ENCODE results near the gene PWP2. TPM values are rescaled to one million over a fixed set of nuclear protein-coding genes. Genes with fewer than 3 reads are reported as not detected.
"Not testable (repeated sequence)": the region's sequence is repeated elsewhere in the genome, so short reads cannot be mapped to it uniquely, and the experiment has no call there.

Gene PWP2
- total and polyA plus RNA-seq, 10 of the 15 experiments (the other 5 are each of a cell fraction or from before 2014, with no cell fraction given), result 0.03 to 9.4 (median 2.0) TPM

DNA sequence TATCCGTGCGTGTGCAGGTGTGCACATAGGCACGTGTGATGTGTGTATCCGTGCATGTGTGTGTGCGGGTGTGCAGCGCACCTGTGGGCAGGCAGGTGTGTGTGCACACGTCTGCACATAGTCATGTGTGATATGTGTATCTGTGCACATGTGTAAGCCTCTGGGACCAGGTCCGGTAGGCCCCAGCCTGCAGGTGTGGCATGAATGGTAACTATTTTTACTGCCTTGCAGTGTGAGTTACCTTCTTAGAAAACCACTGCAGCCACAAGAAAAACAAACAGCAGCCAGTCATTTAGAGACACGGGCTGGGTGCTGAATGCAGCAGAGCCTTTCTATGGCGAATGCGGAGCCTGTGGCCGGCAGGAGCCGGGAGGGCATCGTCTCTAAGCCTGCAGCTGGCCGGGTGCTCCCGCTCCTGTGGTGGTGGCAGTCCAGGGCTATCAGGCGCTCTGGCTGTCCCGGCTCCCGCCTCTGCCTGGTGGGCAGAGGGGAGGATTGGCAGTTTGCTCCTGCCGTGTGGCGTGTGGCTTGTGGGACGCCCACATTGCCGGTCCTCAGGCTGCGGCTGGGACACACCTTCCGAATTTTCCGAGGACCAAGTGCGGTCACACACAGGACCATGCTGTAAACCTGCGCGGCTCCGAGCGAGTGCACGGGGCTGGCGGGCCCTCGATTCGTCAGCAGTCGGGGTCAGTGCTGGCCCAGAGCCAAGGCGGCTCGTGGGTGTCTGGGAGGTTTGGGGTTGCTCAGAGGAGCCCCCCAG lies 48.2 kb downstream of the PWP2 start:
- H3K4me2 ChIP-seq (ENCODE audit: control insufficient read depth, insufficient read depth); in situ Hi-C loops (cut with MboI); BruUV-seq (replicated peaks); H3K79me2 ChIP-seq (ENCODE audit: control insufficient read depth, insufficient read depth, low read length); H3K9ac ChIP-seq (ENCODE audit: control insufficient read depth, insufficient read depth, low read length); H3K9me3 ChIP-seq (replicated peaks; ENCODE audit: control insufficient read depth, insufficient read depth, low read length); H2AFZ ChIP-seq (ENCODE audit: control insufficient read depth, low read depth, low read length); H4K20me1 ChIP-seq (ENCODE audit: control insufficient read depth, insufficient read depth); DNase-seq (ENCODE audit: low read depth, low spot score); H3K4me3 ChIP-seq; H3K4me1 ChIP-seq (ENCODE audit: control insufficient read depth, insufficient read depth, low read length); H3K27ac ChIP-seq (ENCODE audit: control insufficient read depth, insufficient read depth); CTCF ChIA-PET; intact Hi-C loops (cut with micrococcal nuclease; ENCODE audit: unreplicated experiment); H3K36me3 ChIP-seq (ENCODE audit: control insufficient read depth in 2 of 2, insufficient read depth in 2 of 2, low read length in 1 of 2); SMC1A ChIA-PET (ENCODE audit: uncharacterized antibody, unreplicated experiment); POLR2A ChIA-PET; H3K27me3 ChIP-seq (replicated peaks in 1 of 2; ENCODE audit: control insufficient read depth in 2 of 2, insufficient read depth in 2 of 2, low read length in 1 of 2); RAD21 ChIA-PET (ENCODE audit: unreplicated experiment): not testable (repeated sequence)
- FAIRE-seq, result peak; percentile 84
- WGBS (ENCODE audit: insufficient coverage, insufficient replicate concordance, low lambda C conversion rate, missing lambda C conversion rate), result no CpG with 5 or more reads among the region's 38 CpGs
- peak; percentile 57 for ATAC-seq

DNA sequence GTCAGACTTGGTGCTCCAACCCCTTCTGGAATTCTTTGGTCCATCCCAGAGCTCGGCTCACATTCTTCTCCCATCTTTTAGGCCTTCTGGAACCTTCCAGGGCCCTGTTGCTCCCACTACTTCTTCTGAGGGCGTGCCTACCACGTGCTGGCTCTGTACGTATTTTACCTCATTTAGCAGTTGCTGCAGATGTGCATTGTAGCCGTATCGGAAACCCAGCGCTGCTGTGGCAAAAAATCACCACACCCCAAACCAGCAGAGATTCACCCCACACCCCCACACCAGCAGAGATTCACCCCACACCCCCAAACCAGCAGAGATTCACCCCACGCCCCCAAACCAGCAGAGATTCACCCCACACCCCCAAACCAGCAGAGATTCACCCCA lies 48.8 kb downstream of the PWP2 start:
- CTCF ChIA-PET; in situ Hi-C loops (cut with MboI); ATAC-seq; H3K4me2 ChIP-seq (ENCODE audit: control insufficient read depth, insufficient read depth); H3K36me3 ChIP-seq (ENCODE audit: control insufficient read depth in 2 of 2, insufficient read depth in 2 of 2, low read length in 1 of 2); RAD21 ChIA-PET (ENCODE audit: unreplicated experiment); H3K27me3 ChIP-seq (replicated peaks in 1 of 2; ENCODE audit: control insufficient read depth in 2 of 2, insufficient read depth in 2 of 2, low read length in 1 of 2); H3K79me2 ChIP-seq (ENCODE audit: control insufficient read depth, insufficient read depth, low read length); H3K27ac ChIP-seq (ENCODE audit: control insufficient read depth, insufficient read depth); H2AFZ ChIP-seq (ENCODE audit: control insufficient read depth, low read depth, low read length); intact Hi-C loops (cut with micrococcal nuclease; ENCODE audit: unreplicated experiment); H3K4me3 ChIP-seq; SMC1A ChIA-PET (ENCODE audit: uncharacterized antibody, unreplicated experiment); H3K4me1 ChIP-seq (ENCODE audit: control insufficient read depth, insufficient read depth, low read length); H3K9ac ChIP-seq (ENCODE audit: control insufficient read depth, insufficient read depth, low read length); FAIRE-seq; POLR2A ChIA-PET; DNase-seq (ENCODE audit: low read depth, low spot score); H3K9me3 ChIP-seq (replicated peaks; ENCODE audit: control insufficient read depth, insufficient read depth, low read length); BruUV-seq (replicated peaks); H4K20me1 ChIP-seq (ENCODE audit: control insufficient read depth, insufficient read depth): not testable (repeated sequence)
- no CpG with 5 or more reads among the region's 8 CpGs for WGBS (ENCODE audit: insufficient coverage, insufficient replicate concordance, low lambda C conversion rate, missing lambda C conversion rate)

DNA sequence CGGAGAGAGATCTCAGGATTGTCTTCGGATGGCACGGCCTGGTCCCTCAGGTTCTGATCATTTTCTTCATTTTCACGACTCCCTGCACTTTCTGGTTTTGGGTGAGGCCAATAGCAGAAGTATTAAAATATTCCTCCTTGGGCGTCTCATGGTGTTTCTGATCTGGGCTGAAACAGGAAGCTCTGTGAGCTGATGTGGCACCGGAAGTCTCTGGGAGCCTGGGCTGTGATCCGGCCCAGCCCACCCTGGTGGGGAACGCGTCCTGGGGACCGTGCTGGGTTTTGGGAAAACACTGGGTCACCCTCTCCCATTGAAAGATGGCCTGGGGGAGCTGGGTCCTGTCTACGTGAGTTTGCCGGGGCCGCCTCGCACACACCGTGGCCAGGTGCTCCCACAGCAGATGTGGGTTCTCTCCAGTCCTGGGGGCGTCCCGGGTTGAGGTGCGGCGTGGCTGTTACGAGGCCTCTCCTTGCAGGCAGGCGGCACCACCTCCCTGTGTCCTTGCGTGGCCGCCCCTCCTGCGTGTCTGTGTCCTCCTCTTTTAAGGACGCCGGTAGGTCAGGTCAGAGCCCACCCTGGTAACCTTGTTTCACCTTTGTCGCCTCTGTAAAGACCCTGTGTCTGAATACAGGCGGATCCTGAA lies 50.4 kb downstream of the PWP2 start:
- intact Hi-C loops (cut with micrococcal nuclease; ENCODE audit: unreplicated experiment); H4K20me1 ChIP-seq (ENCODE audit: control insufficient read depth, insufficient read depth); H3K36me3 ChIP-seq (ENCODE audit: control insufficient read depth in 2 of 2, insufficient read depth in 2 of 2, low read length in 1 of 2); RAD21 ChIA-PET (ENCODE audit: unreplicated experiment); in situ Hi-C loops (cut with MboI); H3K9ac ChIP-seq (ENCODE audit: control insufficient read depth, insufficient read depth, low read length); POLR2A ChIA-PET; SMC1A ChIA-PET (ENCODE audit: uncharacterized antibody, unreplicated experiment); H3K27me3 ChIP-seq (replicated peaks in 1 of 2; ENCODE audit: control insufficient read depth in 2 of 2, insufficient read depth in 2 of 2, low read length in 1 of 2); H3K79me2 ChIP-seq (ENCODE audit: control insufficient read depth, insufficient read depth, low read length); DNase-seq (ENCODE audit: low read depth, low spot score); H2AFZ ChIP-seq (ENCODE audit: control insufficient read depth, low read depth, low read length); CTCF ChIA-PET; H3K4me2 ChIP-seq (ENCODE audit: control insufficient read depth, insufficient read depth); H3K4me3 ChIP-seq; ATAC-seq; H3K9me3 ChIP-seq (replicated peaks; ENCODE audit: control insufficient read depth, insufficient read depth, low read length); H3K27ac ChIP-seq (ENCODE audit: control insufficient read depth, insufficient read depth); H3K4me1 ChIP-seq (ENCODE audit: control insufficient read depth, insufficient read depth, low read length): not testable (repeated sequence)
- TSS peak; percentile 95 for BruUV-seq (replicated peaks)
- peak; percentile 64 for FAIRE-seq
- WGBS (ENCODE audit: insufficient coverage, insufficient replicate concordance, low lambda C conversion rate, missing lambda C conversion rate), result no CpG with 5 or more reads among the region's 28 CpGs

DNA sequence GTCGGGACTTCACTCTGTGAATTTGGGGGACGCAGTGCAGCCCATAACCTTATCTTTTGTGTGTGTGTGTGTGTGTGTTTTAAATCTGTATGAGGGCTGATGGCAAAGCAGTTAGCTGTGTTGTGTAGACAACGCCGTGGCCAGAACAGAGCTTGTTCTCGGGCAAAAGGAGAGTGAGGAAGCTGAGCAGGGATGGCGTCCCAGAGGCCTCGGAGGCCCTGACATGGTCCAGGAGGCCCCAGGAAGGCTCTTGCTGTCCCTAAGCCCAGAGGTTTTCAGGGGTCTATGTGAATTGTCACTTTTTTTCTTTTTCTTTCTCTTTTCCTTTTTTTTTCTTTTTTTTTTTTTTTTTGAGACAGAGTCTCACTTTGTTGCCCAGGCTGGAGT lies 50.9 kb downstream of the PWP2 start:
- H2AFZ ChIP-seq (ENCODE audit: control insufficient read depth, low read depth, low read length); H3K9ac ChIP-seq (ENCODE audit: control insufficient read depth, insufficient read depth, low read length); intact Hi-C loops (cut with micrococcal nuclease; ENCODE audit: unreplicated experiment); H3K27me3 ChIP-seq (replicated peaks in 1 of 2; ENCODE audit: control insufficient read depth in 2 of 2, insufficient read depth in 2 of 2, low read length in 1 of 2); H3K9me3 ChIP-seq (replicated peaks; ENCODE audit: control insufficient read depth, insufficient read depth, low read length); RAD21 ChIA-PET (ENCODE audit: unreplicated experiment); H4K20me1 ChIP-seq (ENCODE audit: control insufficient read depth, insufficient read depth); H3K79me2 ChIP-seq (ENCODE audit: control insufficient read depth, insufficient read depth, low read length); H3K36me3 ChIP-seq (ENCODE audit: control insufficient read depth in 2 of 2, insufficient read depth in 2 of 2, low read length in 1 of 2); H3K4me1 ChIP-seq (ENCODE audit: control insufficient read depth, insufficient read depth, low read length); POLR2A ChIA-PET; BruUV-seq (replicated peaks); ATAC-seq; in situ Hi-C loops (cut with MboI); H3K27ac ChIP-seq (ENCODE audit: control insufficient read depth, insufficient read depth); SMC1A ChIA-PET (ENCODE audit: uncharacterized antibody, unreplicated experiment); CTCF ChIA-PET; H3K4me2 ChIP-seq (ENCODE audit: control insufficient read depth, insufficient read depth); FAIRE-seq; DNase-seq (ENCODE audit: low read depth, low spot score); H3K4me3 ChIP-seq: not testable (repeated sequence)
- WGBS (ENCODE audit: insufficient coverage, insufficient replicate concordance, low lambda C conversion rate, missing lambda C conversion rate), result no CpG with 5 or more reads among the region's 7 CpGs
